K562 (cell line): ENCODE measurements around the gene SLC3A2. TPM values are rescaled to one million over a fixed set of nuclear protein-coding genes. Genes with fewer than 3 reads are reported as not detected.

Experiments
- ARID1B ChIP-seq: fragments of 450-650 bp; IDR thresholded peaks from 2 replicates; pipeline ENCODE4 v1.6.1; 2016; ENCODE audit warnings: antibody characterized with exemption, mild to moderate bottlenecking, inconsistent platforms
- CSDE1 ChIP-seq, 2 experiments: fragments of 450-650 bp; IDR thresholded peaks; 2 replicates each; pipeline ENCODE4 v1.6.1; 2016; ENCODE audit warnings: mild to moderate bottlenecking in 1 of 2
- ETS2 ChIP-seq: IDR thresholded peaks from 2 replicates; pipeline ENCODE4 v1.6.1; 2016; ENCODE audit warnings: borderline replicate concordance, missing genetic modification characterization, mild to moderate bottlenecking, moderate library complexity, missing compliant biosample characterization; ENCODE audit not compliant: poor library complexity, severe bottlenecking
- GTF2A2 ChIP-seq: IDR thresholded peaks from 2 replicates; pipeline ENCODE4 v1.6.1; 2016; ENCODE audit warnings: mild to moderate bottlenecking, missing genetic modification characterization, missing compliant biosample characterization
- HEY1 ChIP-seq: fragments of 250-450 bp; sonication (Bioruptor Pico); IDR thresholded peaks from 2 replicates; pipeline ENCODE4 v1.5.0; 2020; ENCODE audit warnings: mild to moderate bottlenecking, moderate library complexity, borderline replicate concordance
- NR3C1 ChIP-seq: sonication (generic); formaldehyde crosslinking; IDR thresholded peaks from 2 replicates; pipeline ENCODE4 v1.8.1; 2022; ENCODE audit warnings: missing genetic modification reagents
- PHF8 ChIP-seq: fragments of 200-600 bp; sonication (generic); IDR thresholded peaks from 2 replicates; pipeline ENCODE4 v1.6.1; 2012; ENCODE audit warnings: mixed run types, mild to moderate bottlenecking, inconsistent platforms, low read length, moderate library complexity, borderline replicate concordance
- SIN3A ChIP-seq, 2 experiments: fragments of 150-350 bp in 1 of 2; IDR thresholded peaks; 2 replicates each; pipeline ENCODE4 v1.6.1; 2011 to 2016; ENCODE audit warnings: borderline replicate concordance in 2 of 2, low read depth in 2 of 2, low read length in 2 of 2, mild to moderate bottlenecking in 2 of 2, moderate library complexity in 2 of 2; ENCODE audit not compliant: control insufficient read depth in 1 of 2
- SLC30A9 ChIP-seq: fragments of 250-450 bp; sonication (Bioruptor Pico); IDR thresholded peaks from 2 replicates; pipeline ENCODE4 v1.8.0; 2022; ENCODE audit warnings: mild to moderate bottlenecking, moderate library complexity
- TBL1XR1 ChIP-seq, 2 experiments: IDR thresholded peaks; 2 replicates each; pipeline ENCODE4 v1.6.1; 2012; ENCODE audit warnings: improper control_type of control experiment in 2 of 2, low read length in 2 of 2, mild to moderate bottlenecking in 1 of 2
- TGIF2 ChIP-seq: sonication (generic); formaldehyde crosslinking; IDR thresholded peaks from 2 replicates; pipeline ENCODE4 v1.8.1; 2022; ENCODE audit warnings: mild to moderate bottlenecking, missing genetic modification reagents, moderate library complexity
- ZBED1 ChIP-seq: IDR thresholded peaks from 2 replicates; pipeline ENCODE4 v1.6.1; 2014
- ZFP30 ChIP-seq: fragments of 250-450 bp; sonication (Bioruptor Pico); IDR thresholded peaks from 2 replicates; pipeline ENCODE4 v1.8.0; 2022; ENCODE audit warnings: moderate library complexity, mild to moderate bottlenecking, inconsistent platforms, borderline replicate concordance
- ZKSCAN8 ChIP-seq: fragments of 200-800 bp; sonication (Bioruptor generic); IDR thresholded peaks from 2 replicates; pipeline ENCODE4 v1.6.1; 2016; ENCODE audit warnings: missing genetic modification characterization, missing compliant biosample characterization
- ZNF324 ChIP-seq: fragments of 250-450 bp; sonication (Bioruptor Pico); IDR thresholded peaks from 2 replicates; pipeline ENCODE4 v1.4.0; 2020; ENCODE audit warnings: mild to moderate bottlenecking
- ZNF75A ChIP-seq: fragments of 450-650 bp; formaldehyde crosslinking; IDR thresholded peaks from 2 replicates; pipeline ENCODE4 v1.4.0; 2020; ENCODE audit warnings: mild to moderate bottlenecking
- polyA plus RNA-seq, 8 experiments: library from polyadenylated mRNA; depleted of rRNA in 4 of 8; stranded (reverse) in 5 of 8; unstranded in 3 of 8; fragments of >200 nt; fragmentation: Nextera tagmentation in 2 of 8; fragmentation: Illumina TruSeq in 1 of 8; extraction: Ambion mirVana in 2 of 8; extraction: Trizol in 1 of 8; gene quantifications; 2 replicates each; pipeline versions ENCODE4 v1.2.1 to v1.2.3, GENCODE V29; 2011 to 2014; ENCODE audit warnings: inconsistent platforms in 1 of 8, missing spikeins in 1 of 8
- total RNA-seq, 7 experiments: library from RNA; depleted of rRNA in 6 of 7; stranded (reverse); fragments of >200 nt in 6 of 7; fragmentation: Illumina TruSeq in 2 of 7; extraction: Trizol in 2 of 7; gene quantifications; 2 replicates each; pipeline versions ENCODE4 v1.2.1 to v1.2.3, GENCODE V29; 2011 to 2021; ENCODE audit warnings: low replicate concordance in 1 of 7
- TF ChIP-seq, protein P1 (sequence below), 2 experiments: IDR thresholded peaks; 2 replicates each; pipeline ENCODE4 v1.6.1; 2011; ENCODE audit warnings: borderline replicate concordance in 1 of 2, control low read depth in 1 of 2, low read depth in 1 of 2, low read length in 1 of 2, mild to moderate bottlenecking in 1 of 2, mixed read lengths in 1 of 2, moderate library complexity in 1 of 2; ENCODE audit not compliant: insufficient read depth in 1 of 2, insufficient read length in 1 of 2, poor library complexity in 1 of 2, severe bottlenecking in 1 of 2; ENCODE audit errors: extremely low read depth in 1 of 2
- TF ChIP-seq, protein P2 (sequence below), 2 experiments: fragments of 200-800 bp in 1 of 2; sonication (Bioruptor generic) in 1 of 2; sonication (generic) in 1 of 2; formaldehyde crosslinking in 1 of 2; IDR thresholded peaks in 1 of 2; conservative IDR thresholded peaks in 1 of 2; 2 replicates each; pipeline versions ENCODE4 v1.5.0 to v1.6.1; 2016 to 2020; ENCODE audit warnings: missing compliant biosample characterization in 1 of 2, missing genetic modification characterization in 1 of 2, missing genetic modification reagents in 1 of 2
- TF ChIP-seq, protein P3 (sequence below): fragments of 450-650 bp; IDR thresholded peaks from 2 replicates; pipeline ENCODE4 v1.6.1; 2017; ENCODE audit warnings: antibody characterized with exemption, mild to moderate bottlenecking

The SLC3A2 gene
- total and polyA plus RNA-seq, 9 of the 15 experiments (the other 6 are each of a cell fraction or from before 2014, with no cell fraction given): 20.0 to 296 (median 214) TPM

DNA sequence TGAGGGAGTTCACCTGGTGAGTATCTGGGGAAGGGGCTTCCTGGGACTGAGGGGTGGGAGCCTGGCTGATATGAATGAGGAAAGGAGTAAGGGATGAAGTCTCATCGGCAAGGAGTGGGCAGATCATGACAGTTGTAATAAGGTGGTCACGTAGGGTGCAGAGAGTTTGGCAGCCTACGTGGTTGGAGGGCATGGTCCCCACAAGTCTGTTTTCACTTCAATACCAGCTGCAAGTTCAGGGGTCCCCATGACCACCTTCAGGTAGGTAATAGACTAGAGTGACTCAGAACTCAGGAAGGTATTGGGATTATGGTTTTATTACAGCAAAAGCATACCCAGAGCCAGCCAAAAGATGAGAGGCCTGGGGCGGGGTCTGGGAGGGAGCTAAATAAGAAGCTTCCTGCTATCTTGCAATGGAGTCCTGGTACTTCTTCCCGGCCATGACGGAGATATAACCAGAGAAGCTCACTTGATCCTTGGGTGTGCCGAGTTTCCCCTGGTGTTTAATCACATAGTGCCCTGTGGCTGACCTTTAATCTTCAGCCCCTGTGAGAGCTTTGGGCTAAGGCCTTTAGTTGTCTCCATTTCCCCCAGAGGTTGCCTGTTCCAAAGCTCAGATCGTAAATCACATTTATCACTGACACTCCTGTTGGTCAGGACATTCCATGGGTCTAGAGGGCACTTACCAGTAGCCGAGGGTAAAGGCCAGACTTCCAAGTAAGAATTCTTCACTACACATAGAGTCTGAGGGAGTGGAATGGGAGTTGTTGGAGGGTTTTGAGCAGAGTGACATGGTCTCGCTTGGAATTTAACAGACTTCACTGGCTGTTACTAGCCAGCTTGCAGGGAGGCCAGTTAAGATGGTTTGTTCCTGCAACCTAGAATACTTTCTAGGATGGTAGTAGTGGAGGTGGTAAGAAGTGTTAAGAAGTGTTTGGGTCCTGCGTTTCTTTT lies 9.1 kb downstream of the SLC3A2 start (continued):
- TF ChIP-seq ZFP30 (CRISPR knock-in tag) (peak; percentile 43; the same call in 1 of the 2 replicates), ETS2 (tag) (no peak), TBL1XR1 (IDR thresholded peaks at IDR 0.05; ENCODE audit: low read length in 2 of 2) (peak in 1 of 2 experiments; percentile 57; a peak in 1 of 4 replicates), ZKSCAN8 (CRISPR knock-in tag) (no peak), GTF2A2 (tag) (no peak), ZNF324 (CRISPR knock-in tag) (peak; percentile 44; the same call in 1 of the 2 replicates), ARID1B (peak; percentile 86), SLC30A9 (CRISPR knock-in tag) (no peak), HEY1 (peak; percentile 72), TGIF2 (CRISPR knock-in tag) (no peak), ZNF75A (CRISPR knock-in tag) (peak; percentile 56; the same call in 1 of the 2 replicates), SIN3A (IDR thresholded peaks at IDR 0.05; ENCODE audit: borderline replicate concordance in 2 of 2, control insufficient read depth in 1 of 2, low read depth in 2 of 2, low read length in 2 of 2) (peak in 1 of 2 experiments; percentile 53; a peak in 1 of 4 replicates), NR3C1 (no peak), CSDE1 (IDR thresholded peaks at IDR 0.05) (no peak), PHF8 (no peak), ZBED1 (no peak)
- TF ChIP-seq, protein P1, sequence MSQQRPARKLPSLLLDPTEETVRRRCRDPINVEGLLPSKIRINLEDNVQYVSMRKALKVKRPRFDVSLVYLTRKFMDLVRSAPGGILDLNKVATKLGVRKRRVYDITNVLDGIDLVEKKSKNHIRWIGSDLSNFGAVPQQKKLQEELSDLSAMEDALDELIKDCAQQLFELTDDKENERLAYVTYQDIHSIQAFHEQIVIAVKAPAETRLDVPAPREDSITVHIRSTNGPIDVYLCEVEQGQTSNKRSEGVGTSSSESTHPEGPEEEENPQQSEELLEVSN (IDR thresholded peaks at IDR 0.05; ENCODE audit: borderline replicate concordance in 1 of 2, extremely low read depth in 1 of 2, insufficient read depth in 1 of 2, insufficient read length in 1 of 2, low read depth in 1 of 2, low read length in 1 of 2, poor library complexity in 1 of 2, severe bottlenecking in 1 of 2): no peak
- TF ChIP-seq, protein P2, sequence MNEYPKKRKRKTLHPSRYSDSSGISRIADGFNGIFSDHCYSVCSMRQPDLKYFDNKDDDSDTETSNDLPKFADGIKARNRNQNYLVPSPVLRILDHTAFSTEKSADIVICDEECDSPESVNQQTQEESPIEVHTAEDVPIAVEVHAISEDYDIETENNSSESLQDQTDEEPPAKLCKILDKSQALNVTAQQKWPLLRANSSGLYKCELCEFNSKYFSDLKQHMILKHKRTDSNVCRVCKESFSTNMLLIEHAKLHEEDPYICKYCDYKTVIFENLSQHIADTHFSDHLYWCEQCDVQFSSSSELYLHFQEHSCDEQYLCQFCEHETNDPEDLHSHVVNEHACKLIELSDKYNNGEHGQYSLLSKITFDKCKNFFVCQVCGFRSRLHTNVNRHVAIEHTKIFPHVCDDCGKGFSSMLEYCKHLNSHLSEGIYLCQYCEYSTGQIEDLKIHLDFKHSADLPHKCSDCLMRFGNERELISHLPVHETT (CRISPR knock-in tag; conservative IDR thresholded peaks at IDR 0.05 in 1 of 2, IDR thresholded peaks at IDR 0.05 in 1 of 2): no peak
- TF ChIP-seq, protein P3, sequence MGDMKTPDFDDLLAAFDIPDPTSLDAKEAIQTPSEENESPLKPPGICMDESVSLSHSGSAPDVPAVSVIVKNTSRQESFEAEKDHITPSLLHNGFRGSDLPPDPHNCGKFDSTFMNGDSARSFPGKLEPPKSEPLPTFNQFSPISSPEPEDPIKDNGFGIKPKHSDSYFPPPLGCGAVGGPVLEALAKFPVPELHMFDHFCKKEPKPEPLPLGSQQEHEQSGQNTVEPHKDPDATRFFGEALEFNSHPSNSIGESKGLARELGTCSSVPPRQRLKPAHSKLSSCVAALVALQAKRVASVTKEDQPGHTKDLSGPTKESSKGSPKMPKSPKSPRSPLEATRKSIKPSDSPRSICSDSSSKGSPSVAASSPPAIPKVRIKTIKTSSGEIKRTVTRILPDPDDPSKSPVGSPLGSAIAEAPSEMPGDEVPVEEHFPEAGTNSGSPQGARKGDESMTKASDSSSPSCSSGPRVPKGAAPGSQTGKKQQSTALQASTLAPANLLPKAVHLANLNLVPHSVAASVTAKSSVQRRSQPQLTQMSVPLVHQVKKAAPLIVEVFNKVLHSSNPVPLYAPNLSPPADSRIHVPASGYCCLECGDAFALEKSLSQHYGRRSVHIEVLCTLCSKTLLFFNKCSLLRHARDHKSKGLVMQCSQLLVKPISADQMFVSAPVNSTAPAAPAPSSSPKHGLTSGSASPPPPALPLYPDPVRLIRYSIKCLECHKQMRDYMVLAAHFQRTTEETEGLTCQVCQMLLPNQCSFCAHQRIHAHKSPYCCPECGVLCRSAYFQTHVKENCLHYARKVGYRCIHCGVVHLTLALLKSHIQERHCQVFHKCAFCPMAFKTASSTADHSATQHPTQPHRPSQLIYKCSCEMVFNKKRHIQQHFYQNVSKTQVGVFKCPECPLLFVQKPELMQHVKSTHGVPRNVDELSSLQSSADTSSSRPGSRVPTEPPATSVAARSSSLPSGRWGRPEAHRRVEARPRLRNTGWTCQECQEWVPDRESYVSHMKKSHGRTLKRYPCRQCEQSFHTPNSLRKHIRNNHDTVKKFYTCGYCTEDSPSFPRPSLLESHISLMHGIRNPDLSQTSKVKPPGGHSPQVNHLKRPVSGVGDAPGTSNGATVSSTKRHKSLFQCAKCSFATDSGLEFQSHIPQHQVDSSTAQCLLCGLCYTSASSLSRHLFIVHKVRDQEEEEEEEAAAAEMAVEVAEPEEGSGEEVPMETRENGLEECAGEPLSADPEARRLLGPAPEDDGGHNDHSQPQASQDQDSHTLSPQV: peak; percentile 17; the same call in 1 of the 2 replicates
